Heart right ventricle (tissue), 16 donors: ENCODE data around the gene RNF8. TPM values are rescaled to one million over a fixed set of nuclear protein-coding genes. Genes with fewer than 3 reads are reported as not detected.
"Not testable (repeated sequence)": the region's sequence is repeated elsewhere in the genome, so short reads cannot be mapped to it uniquely, and the experiment has no call there.

Experiments
- ATAC-seq, 8 donors: fragments of 200-7000 bp; cut with Tn5 transposase; one replicate each; pipeline ENCODE4 v1.9.1; 2020; ENCODE audit warnings: mild to moderate bottlenecking in 8 of 8, moderate library complexity in 8 of 8, moderate number of reproducible peaks in 1 of 8
- DNase-seq, 2 donors: peaks; one replicate each; pipeline ENCODE4 v3.0.0-alpha.2; 2020
- H3K27ac ChIP-seq, 10 donors: fragments of 200-600 bp; sonication (generic) in 2 of 10; one replicate each; pipeline versions ENCODE4 v1.5.0 to v1.8.0; 2020 to 2022; ENCODE audit warnings: mild to moderate bottlenecking in 3 of 10
- H3K27me3 ChIP-seq, 7 donors: fragments of 200-600 bp; one replicate each; pipeline ENCODE4 v1.8.0; 2021 to 2022; ENCODE audit warnings: mild to moderate bottlenecking in 2 of 7
- H3K36me3 ChIP-seq, 9 donors: fragments of 200-600 bp; sonication (generic) in 1 of 9; one replicate each; pipeline versions ENCODE4 v1.5.0 to v1.8.0; 2020 to 2022; ENCODE audit warnings: mild to moderate bottlenecking in 2 of 9
- H3K4me1 ChIP-seq, 9 donors: fragments of 200-600 bp; sonication (generic) in 1 of 9; one replicate each; pipeline versions ENCODE4 v1.5.0 to v1.8.0; 2020 to 2022; ENCODE audit warnings: mild to moderate bottlenecking in 4 of 9
- H3K4me3 ChIP-seq, 10 donors: fragments of 200-600 bp; sonication (generic) in 2 of 10; one replicate each; pipeline versions ENCODE4 v1.5.0 to v1.8.0; 2020 to 2022; ENCODE audit warnings: mild to moderate bottlenecking in 7 of 10, moderate library complexity in 2 of 10
- H3K9me3 ChIP-seq, 11 donors: fragments of 200-600 bp in 10 of 11; sonication (generic) in 2 of 11; one replicate each; pipeline versions ENCODE4 v1.5.0 to v1.8.0; 2013 to 2022; ENCODE audit warnings: mild to moderate bottlenecking in 2 of 11, control low read depth in 1 of 11, moderate library complexity in 1 of 11
- WGBS, 2 donors: extraction: QIAGEN DNeasy Blood & Tissue Kit; methylation state at CpG; one replicate each; pipeline ENCODE4 v1.1.7; 2013; ENCODE audit warnings: inconsistent platforms in 1 of 2; 5-methylcytosine and 5-hydroxymethylcytosine counted together
- intact Hi-C, 10 donors: fragments of 100-400 bp; cut with DNase I; formaldehyde crosslinking; loops; one replicate each; pipeline versions ENCODE4 v1.11.1 to v1.14.2; 2022
- polyA plus RNA-seq, 2 donors: library from polyadenylated mRNA; stranded (reverse); fragments of 200-250 nt; gene quantifications; one replicate each; pipeline ENCODE4 v1.2.3, GENCODE V29; 2013
- total RNA-seq, 10 donors: library from RNA; stranded (reverse); fragmentation: NEBNext Ultra II Directional in 3 of 10; extraction: Animal tissue kit (Norgen Biotek cat#: 25700) in 3 of 10; gene quantifications; one replicate each; pipeline versions ENCODE4 v1.2.1 to v1.2.4, GENCODE V29; 2021 to 2023
- TF ChIP-seq, protein P1 (sequence below), 9 donors: fragments of 200-600 bp; sonication (generic) in 2 of 9; IDR thresholded peaks; one replicate each; pipeline versions ENCODE4 v1.5.0 to v1.8.0; 2021 to 2022; ENCODE audit warnings: antibody characterized with exemption in 9 of 9, mild to moderate bottlenecking in 5 of 9, moderate library complexity in 1 of 9
- donor health status: Arrhythmogenic right ventricular cardiomyopathy.
- donor health status: ischemic (EF 13 %, LVEDD 7.1; RV severe dilation, severe dysfunction).
- donor health status: healthy with polysubstance abuse.
- donor health status: DM: no; HTN: yes; CAD: no.
- donor health status: DM: no; HTN: no; CAD: no.
- donor health status: ischemic (EF 25% LVEDD 6.9; RV normal size, moderate dysfunction).
- donor health status: ischemic (EF 25% LVEDD 5.7; RV mildly dilated, moderate dysfunction).
- donor health status: healthy.
- donor health status: DM: yes; HTN: yes; CAD: no.
- donor health status: Ischemic cardiomyopathy.
- donor health status: ischemic (EF 35%, LVEDD 5.7; RV mildly dilated, moderate dysfunction).
- donor health status: nonischemic (EF 11% LVEDD 7.7; RV severe dilation, severe dysfunction).
- donor health status: DM: yes; HTN: yes; CAD: no.
- donor health status: PGD.
- donor health status: ischemic (EF 29% LVEDD 5.4; RV normal size, mild dysfunction).
- donor health status: nonischemic (EF 23%, LVEDD 6.1; RV moderate dilation, normal function).

The RNF8 gene
- total and polyA plus RNA-seq, 12 donors, result 9.5 to 17.5 (median 14.4) TPM

DNA sequence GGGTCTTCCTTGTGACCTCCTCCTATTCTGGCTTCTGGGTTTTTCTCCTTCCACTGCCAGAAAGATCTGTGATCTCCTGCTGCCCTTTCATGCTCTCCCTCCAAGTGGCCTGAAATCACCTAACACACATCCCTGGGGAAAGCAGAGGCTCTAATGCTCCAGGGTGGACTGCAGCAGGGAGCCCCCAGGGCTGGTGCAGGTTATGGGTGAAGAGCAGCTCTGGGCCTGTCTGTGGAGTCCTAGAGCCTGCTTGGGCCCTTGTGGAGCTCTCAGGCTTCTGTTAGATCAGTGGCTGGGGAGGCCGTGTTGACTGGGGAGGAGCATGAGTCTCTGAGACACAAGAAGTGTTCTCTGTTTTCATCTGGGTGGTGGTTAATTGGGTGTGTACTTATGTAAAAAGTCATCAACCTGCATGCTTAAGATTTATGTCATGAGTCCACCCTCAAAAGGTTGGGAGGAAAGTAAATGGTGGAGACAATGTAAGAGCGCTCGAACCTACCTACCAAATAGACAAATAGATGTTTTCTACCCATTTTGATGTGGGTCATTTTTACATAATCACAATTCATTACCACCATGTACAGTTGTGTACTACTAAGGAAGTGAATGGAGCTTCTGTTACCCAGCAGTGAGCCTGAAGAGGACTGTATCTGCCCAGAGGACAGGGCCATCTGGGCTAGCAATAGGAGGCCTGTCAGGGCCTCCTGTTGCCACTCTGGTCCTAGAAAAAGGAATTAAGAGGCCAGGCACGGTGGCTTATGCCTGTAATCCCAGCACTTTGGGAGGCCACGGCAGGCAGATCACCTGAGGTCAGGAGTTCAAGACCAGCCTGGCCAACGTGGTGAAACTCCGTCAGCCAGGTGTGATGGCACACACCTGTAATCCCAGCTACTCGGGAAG lies 32.0 kb upstream of the RNF8 start:
- intact Hi-C loops, result loop anchor here in 4 of 10 donors (5.0 to 10.0 kb wide), 3 partner anchors 243 to 371 kb away; no protein-coding TSS in a partner anchor
- Histone ChIP-seq H3K4me1 (peaks cover 0 to 55% (median 18%) of the 10 kb centered on the region in 9 donors), H3K4me3 (no peak overlapping the region), H3K36me3 (peaks cover 0 to 73% (median 41%) of the 10 kb centered on the region in 9 donors), H3K27ac (peak overlapping the region in 6 of 10 donors; percentile 16 to 67 (median 56)), H3K27me3 (no peaks in the 10 kb centered on the region), H3K9me3 (no peaks in the 10 kb centered on the region)
- ATAC-seq (no peak), DNase-seq (no peak)
- 86 to 91% methylated on average over 8 of the region's 8 CpGs for WGBS, 2 donors
- TF ChIP-seq, protein P1, sequence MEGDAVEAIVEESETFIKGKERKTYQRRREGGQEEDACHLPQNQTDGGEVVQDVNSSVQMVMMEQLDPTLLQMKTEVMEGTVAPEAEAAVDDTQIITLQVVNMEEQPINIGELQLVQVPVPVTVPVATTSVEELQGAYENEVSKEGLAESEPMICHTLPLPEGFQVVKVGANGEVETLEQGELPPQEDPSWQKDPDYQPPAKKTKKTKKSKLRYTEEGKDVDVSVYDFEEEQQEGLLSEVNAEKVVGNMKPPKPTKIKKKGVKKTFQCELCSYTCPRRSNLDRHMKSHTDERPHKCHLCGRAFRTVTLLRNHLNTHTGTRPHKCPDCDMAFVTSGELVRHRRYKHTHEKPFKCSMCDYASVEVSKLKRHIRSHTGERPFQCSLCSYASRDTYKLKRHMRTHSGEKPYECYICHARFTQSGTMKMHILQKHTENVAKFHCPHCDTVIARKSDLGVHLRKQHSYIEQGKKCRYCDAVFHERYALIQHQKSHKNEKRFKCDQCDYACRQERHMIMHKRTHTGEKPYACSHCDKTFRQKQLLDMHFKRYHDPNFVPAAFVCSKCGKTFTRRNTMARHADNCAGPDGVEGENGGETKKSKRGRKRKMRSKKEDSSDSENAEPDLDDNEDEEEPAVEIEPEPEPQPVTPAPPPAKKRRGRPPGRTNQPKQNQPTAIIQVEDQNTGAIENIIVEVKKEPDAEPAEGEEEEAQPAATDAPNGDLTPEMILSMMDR (IDR thresholded peaks at IDR 0.05), result no peak

DNA sequence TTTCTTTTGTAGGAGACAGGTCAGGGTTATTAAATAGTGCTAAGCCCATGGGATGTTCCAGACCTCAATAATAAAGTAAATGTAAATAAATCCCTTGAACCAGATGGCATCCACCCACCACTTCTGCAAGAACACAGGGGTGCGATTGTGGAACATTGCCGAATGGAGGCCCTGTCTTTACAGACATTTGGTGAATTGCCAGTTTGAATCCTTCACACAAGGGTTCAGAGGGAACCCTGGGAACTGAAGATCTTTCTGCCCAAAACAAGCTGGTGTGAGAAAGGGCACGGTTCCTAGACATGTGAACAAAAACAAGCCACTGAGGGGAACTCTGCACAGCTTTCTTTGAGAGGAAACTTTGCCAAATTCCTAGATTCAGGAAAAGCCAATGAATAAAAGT lies 30.2 kb upstream of the RNF8 start:
- H3K27me3 ChIP-seq, result no peaks in the 10 kb centered on the region
- WGBS, 2 donors, result 25 to 27% methylated on average over 3 of the region's 3 CpGs
- H3K36me3 ChIP-seq, result peaks cover 0 to 55% (median 24%) of the 10 kb centered on the region in 9 donors
- peaks cover 0 to 52% (median 18%) of the 10 kb centered on the region in 9 donors for H3K4me1 ChIP-seq
- no peaks in the 10 kb centered on the region for H3K9me3 ChIP-seq
- DNase-seq, result no peak
- intact Hi-C loops, result loop anchor here in 4 of 10 donors (5.0 to 10.0 kb wide), 3 partner anchors 241 to 369 kb away; no protein-coding TSS in a partner anchor
- ATAC-seq, result no peak
- TF ChIP-seq, protein P1 (IDR thresholded peaks at IDR 0.05), result no peak
- H3K27ac ChIP-seq, result peak overlapping the region in 1 of 10 donors; percentile 15
- no peak overlapping the region for H3K4me3 ChIP-seq

DNA sequence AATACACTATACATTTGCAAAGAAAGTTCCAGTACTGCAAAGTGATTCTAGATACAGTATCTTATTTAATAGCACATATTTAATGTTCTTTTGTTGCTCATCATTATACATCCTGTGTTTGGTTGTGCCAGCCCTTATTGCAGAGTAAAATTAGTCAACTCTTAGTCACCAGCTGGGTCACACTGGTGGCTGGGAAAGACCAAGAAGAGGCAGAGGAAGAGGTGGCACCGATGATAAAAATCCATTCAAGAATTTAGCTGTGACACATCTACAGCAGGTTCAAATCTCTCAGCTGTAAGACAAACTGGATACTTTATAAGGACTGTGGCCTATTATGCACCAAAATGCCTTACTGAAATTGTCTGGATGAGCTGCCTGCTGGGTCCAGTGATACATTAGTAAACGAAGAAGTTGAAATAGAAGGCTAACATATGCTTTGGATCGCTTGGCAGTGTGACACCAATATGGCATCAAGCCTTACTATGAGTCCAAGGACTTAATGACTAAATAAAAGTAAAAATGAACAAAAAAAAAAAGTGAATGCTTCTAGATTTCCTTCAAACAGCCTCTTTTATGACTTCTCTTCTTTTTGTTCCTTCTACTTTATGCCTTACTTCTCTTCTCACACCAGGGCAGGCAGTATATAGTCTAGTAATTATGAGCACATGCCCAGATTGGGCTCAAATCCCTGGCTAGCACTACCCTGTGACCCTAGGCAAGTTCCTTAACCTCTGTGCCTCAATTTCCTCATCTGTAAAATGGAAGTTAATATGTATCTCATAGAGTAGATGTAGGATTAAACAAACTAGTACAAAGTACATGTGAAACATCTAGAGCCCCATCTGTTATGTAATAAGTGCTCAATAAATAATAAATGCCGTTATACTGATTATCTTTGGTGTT lies 29.4 kb upstream of the RNF8 start:
- H3K4me3 ChIP-seq, result no peak overlapping the region
- H3K4me1 ChIP-seq, result peaks cover 0 to 44% (median 12%) of the 10 kb centered on the region in 9 donors
- TF ChIP-seq, protein P1 (IDR thresholded peaks at IDR 0.05), result no peak
- H3K27ac ChIP-seq, result peak overlapping the region in 1 of 10 donors; percentile 15
- no peak for ATAC-seq
- no peaks in the 10 kb centered on the region for H3K27me3 ChIP-seq
- peaks cover 0 to 55% (median 16%) of the 10 kb centered on the region in 9 donors for H3K36me3 ChIP-seq
- no peaks in the 10 kb centered on the region for H3K9me3 ChIP-seq
- no peak for DNase-seq
- intact Hi-C loops, result loop anchor here in 8 of 10 donors (2.0 to 10.0 kb wide), 5 partner anchors 240 to 368 kb away; no protein-coding TSS in a partner anchor
- 58% methylated on average over 4 of the region's 4 CpGs for WGBS, 2 donors

DNA sequence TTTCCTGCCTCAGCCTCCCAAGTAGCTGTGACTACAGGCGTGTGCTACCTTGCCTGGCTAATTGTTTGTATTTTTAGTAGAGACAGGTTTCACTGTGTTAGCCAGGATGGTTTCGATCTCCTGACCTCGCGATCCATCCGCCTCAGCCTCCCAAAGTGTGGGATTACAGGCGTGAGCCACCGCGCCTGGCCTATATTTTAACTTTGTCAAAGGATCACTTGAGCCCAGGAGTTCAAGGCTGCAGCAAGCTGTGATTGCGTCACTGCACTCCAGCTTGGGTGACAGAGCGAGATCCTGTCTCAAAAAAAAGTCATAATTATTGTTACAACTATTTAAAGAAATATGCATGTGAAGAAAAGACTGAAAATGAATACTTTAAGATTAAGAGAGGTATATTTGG lies 23.4 kb upstream of the RNF8 start:
- H3K9me3 ChIP-seq, H3K27ac ChIP-seq, DNase-seq, H3K27me3 ChIP-seq, H3K4me3 ChIP-seq, ATAC-seq: not testable (repeated sequence)
- WGBS, 2 donors, result 93 to 94% methylated on average over 10 of the region's 10 CpGs
- intact Hi-C loops, result loop anchor here in 1 of 10 donors (10.0 kb wide), 1 partner anchor 364 kb away; the partner anchor contains the start of gene MDGA1
- Histone ChIP-seq H3K4me1 (peaks cover 0 to 19% (median 0%) of the 10 kb centered on the region in 9 donors), H3K36me3 (peaks cover 0 to 59% (median 11%) of the 10 kb centered on the region in 9 donors)
